Activated CD4-positive, alpha-beta T cell treated with anti-CD3 and anti-CD28 coated beads for 4 hours (primary cell): ENCODE data around the gene SDR42E1.

Source experiments
- DNase-seq, 2 donors: peaks; one replicate each; pipeline ENCODE4 v3.0.0-alpha.2; 2020

The SDR42E1 gene, protein sequence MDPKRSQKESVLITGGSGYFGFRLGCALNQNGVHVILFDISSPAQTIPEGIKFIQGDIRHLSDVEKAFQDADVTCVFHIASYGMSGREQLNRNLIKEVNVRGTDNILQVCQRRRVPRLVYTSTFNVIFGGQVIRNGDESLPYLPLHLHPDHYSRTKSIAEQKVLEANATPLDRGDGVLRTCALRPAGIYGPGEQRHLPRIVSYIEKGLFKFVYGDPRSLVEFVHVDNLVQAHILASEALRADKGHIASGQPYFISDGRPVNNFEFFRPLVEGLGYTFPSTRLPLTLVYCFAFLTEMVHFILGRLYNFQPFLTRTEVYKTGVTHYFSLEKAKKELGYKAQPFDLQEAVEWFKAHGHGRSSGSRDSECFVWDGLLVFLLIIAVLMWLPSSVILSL

DNA sequence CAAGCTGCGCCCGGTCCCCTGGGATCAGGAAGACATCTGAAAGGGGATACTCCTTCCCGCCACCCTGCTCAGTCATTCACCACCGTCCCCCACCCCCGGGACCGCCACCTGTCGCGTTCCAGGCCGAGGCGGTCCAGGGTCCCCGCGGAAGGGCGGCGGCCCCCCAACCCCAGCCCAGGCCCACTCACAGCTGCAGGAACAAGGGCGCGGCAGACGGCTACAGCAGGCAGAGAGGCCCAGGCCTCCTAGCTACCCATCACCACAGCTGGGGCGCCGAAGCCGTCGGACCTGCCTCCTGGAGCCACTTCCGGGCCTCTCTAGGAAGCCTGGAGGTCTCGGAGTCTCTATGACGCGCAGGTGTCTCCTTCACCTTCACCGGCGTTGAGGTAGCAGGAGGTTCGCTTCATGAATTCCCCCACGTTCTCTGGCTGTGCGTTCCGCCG lies at the start of gene SDR42E1:
SDR42E1 (minus strand) TSS at position 272 of the 443 bp plus-strand sequence. CDS start 10,612 bp downstream, outside the sequence.
- DNase-seq, result peak; percentile 34 to 67

DNA sequence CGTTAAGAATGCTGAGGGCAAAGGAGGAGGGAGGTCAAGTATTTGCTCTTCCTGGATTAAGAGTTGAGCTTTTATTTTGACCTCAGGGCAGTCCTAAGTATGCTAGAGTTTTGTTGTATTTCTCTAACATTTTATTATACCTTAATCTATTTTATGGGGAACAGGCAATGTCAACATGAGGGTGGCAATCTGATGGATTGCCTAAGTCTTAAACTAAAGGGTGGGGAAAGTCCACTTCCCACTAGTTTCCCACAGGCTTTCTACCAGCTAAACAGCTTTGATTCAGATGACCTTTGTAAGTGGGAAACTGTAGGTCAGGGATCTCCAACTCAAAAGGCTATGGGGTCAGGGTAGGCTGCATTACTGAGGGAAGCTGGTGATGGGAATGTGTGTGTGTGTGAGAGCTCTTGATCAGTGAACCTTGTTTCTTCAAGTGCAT lies 48.7 kb upstream of the SDR42E1 start:
- DNase-seq, result no peak

DNA sequence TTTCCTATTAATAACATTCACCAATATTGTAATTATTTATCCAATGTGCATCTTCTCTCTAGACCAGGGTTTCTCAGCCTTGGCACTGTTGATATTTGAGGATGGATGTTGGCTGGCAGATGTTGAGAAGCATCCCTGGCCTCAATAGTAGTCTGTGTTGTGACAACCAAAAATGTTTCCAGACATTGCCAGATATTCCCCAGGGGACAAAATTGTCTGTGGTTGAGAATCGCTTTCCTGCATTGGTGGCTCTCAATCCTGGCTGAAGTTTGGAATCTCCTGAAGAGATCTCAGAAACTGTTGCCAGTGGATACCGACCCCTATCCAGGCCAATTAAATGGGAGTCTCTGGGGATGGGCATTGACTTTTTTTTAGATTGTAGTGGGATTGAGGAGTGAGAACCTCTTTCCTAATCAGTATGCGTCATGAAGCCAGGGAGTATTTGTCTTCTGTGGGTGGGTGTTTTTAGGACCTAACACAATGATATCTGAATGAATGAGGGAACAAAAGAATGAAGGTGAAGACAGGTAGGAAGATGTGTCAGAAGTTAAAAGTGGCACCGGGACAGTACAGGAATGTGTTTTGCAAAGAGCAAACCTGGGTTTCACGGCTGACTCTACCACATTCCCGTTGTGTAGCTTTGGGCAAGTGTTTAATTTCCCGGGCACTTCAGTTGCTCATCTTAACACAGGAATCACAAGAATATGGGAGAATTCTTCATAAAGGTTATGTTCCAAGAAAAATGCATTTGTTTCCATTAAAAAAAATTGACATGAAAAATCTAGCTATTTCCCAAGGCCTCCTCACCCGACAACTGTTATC lies 48.1 kb upstream of the SDR42E1 start:
- no peak for DNase-seq

DNA sequence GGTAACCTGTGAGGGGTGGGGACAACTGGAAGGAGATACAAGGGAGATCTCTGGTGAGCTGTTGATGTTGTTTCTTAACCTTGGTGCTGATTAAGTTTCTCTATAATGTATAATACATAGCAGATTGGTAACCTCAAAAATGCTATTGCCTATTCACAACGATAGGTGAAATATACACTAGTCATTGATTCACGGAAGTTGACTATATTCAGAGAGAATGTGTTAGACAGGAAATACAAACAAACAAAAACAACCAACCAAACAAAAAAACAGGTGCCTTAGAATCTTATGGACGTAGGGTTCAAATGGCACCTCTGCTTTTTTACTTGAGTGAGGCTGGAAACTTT lies 45.3 kb upstream of the SDR42E1 start:
- no peak for DNase-seq

DNA sequence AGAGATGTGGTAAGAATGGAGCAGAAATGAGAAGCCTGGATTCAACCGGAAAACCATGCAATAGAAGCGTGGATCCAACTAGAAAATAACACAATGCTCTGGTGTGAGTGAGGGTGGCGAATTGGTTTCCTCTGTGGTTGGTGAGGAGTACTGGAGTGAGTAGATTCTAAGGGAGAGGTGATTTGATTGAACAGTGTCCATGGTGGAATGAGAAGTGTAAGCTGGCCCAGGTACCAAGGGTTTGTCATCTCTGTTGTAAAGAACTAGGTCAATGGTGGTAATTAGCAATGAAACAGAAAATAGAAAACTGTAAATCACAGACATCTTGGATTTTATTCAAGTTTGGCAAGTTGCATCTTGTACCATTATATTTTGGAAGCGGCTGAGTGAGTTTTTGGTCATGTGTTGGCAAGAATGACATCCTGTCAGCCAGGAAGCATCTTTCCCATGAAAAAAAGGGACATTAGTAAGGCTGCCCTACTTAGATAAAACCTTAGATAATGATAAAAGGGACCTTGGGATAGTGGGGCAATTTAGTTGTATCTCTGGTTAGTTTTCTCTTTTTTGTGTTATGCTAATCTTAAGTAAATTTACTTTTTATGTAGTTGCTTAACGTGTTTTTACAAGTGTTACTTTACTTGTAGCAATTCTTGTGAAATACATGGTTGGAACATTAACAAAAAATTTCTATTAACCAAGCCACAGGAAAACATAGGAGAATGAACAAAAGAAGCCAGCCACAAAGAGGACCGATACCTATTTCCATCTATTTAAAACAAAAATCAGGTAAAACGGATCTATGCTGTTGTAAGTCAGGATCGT lies 44.7 kb upstream of the SDR42E1 start:
- DNase-seq, result no peak

DNA sequence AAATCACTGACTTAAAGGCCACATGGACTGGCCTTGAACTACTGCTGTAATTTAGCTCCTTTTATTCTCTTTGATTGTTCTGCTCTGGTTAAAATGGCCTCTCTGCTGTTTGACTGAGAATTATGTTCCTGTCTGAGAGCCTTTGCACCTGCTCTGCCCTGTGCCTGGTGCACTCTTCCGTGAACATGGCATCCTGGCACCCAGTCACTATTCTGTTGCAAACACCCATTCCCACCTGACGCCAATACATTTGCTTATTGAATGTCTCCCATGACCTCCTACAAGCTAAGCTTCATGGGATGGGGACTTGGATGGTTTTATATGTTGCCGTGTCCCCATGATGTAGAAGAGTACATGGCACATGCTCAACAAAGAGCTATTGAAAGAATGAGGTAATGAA lies 43.8 kb upstream of the SDR42E1 start:
- no peak for DNase-seq

DNA sequence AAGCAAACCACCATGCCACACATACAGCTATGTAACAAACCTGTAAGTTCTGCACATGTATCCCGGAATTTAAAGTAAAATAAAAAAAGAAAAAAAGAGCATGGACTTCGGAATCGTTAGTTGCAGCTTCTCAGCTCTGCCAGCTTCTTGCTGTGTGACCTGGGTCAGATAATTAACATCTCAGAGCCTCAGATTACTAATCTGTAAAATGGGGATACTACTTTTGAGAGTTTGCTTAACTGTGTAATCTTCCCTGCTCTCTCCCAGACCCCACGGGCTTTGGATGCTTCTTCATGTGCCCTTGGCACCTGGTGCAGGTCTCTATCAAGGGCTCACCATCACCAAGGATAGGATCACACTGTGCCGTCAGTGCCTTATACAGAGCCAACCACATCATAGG lies 40.4 kb upstream of the SDR42E1 start:
- DNase-seq, result no peak

DNA sequence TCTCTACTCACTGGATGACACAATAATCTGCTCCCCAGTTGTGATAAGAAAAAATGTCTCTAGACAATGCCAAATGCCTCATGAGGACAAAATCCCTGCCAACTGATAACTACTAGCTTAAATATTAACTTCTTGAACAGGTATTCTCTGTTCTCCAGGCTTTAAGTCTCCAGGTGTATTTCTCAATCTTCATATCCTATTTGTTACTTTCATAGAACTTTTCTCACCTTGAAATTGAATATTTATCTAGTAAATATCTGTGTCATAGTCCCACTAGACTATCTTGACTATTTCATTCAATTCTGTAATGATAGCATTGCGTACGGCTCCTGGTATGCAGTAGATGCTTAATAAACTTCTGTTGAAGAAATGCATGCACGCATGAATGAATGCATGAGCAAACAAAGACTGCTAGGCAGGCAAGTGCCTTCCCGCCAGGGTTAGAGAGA lies 39.7 kb upstream of the SDR42E1 start:
- DNase-seq, result no peak

DNA sequence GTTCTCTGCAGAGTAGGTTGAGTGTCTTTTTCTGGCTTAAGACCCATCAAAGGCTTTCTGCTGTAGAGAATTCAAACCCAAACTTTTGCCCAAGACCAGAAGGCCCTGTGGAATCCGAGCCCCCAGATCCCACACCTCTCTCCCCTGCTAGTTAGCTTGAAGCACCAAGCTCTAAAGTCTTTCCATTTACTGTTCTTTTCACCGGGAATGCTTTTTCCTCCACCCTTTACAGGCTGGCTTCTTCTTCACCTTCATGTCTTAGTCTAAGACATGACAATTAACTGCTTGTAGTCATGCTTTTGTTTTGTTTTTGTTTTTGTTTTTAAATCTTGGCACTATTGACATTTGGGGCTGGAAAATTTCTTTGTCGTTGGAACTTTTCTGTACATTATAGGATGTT lies 39.2 kb upstream of the SDR42E1 start:
- no peak for DNase-seq

DNA sequence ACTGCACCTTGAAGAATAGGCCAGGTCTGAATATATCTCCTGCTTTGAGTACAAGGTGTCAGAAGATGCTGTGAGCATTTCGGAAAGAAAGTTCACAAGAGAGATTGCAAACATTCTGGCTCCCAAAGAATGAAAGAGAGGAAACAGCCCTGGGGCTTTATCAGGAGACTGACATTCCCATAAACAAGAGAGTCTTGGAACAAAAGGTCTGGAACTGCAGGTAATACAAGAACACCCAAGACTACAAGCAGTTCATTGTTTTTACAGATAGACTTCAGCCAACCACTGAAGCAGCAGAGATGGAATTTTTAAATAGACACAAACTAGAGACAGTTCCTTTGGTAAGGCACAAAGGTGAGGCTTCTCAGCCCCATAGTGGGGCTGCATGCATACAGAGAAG lies 38.2 kb upstream of the SDR42E1 start:
- DNase-seq, result no peak

DNA sequence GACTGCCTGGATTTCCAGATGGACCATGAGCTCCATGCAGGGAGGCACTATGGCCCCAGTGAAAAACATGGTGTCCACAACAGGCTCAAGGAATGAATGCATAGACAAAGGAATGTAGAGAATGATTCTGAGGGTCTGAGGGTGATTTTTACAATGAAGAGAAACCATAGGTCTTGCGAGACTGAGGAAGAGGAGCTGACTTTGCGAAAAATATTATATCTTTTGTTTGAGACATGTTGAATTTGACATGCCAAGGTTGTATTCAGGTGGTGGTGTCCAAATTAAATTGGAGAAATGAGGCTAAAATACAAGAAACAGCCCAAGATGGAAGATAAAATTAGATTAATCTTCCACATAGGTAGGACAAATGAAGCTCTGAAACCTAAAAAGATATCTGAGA lies 36.5 kb upstream of the SDR42E1 start:
- no peak for DNase-seq

DNA sequence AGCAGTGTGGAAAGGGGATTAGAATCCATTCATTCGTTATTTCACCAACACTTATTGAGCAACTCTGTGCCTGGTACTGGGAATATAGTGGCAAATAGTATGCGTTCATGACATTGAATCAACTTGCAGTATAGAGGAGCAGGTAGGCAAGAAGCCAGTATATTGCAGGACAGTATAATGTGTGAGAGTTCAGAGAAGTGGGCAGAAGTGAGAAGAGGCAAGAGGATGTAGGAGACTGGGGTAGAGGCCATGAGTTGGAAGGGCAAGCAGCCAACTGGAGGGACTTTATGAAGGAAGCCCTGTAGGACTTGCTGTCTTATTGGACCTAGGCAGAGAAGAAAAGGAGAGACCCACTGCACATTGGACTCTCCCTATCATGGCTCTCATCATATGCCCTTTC lies 36.1 kb upstream of the SDR42E1 start:
- no peak for DNase-seq

DNA sequence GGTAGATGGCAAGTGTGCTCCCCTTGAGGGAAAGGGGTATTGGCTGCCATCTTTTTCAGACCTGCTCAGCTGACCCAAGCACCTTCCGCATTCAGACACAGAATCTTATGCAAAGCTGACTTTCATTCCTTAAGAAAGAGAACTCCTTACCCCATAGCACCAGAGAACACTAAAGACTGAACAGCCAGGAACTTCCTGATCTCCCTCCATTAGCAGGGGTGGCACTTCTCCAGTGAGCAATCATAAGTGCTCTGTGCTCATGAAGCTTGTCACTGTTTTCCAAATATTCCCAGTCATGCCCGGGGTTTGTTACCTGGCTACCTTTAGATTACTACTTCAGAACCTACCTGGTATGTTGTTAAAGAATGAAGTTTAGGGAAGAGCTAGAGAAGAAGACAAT lies 35.7 kb upstream of the SDR42E1 start:
- DNase-seq, result no peak

DNA sequence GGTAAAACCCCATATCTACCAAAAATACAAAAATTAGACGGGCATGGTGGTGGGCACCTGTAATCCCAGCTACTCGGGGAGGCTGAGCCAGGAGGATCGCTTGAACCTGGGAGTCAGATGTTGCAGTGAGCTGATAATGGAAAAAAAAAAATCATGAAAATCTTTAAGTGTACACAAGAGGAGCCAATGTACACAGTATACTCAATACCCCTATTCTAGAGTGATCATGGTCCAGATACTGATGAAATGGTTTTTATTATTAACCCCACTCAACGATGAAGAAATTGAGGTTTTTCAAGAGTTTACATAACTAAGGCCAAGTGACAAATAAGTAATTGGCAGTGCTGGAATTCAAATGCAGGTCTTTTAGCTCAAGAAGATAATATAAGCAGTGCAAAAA lies 35.3 kb upstream of the SDR42E1 start:
- DNase-seq, result no peak

DNA sequence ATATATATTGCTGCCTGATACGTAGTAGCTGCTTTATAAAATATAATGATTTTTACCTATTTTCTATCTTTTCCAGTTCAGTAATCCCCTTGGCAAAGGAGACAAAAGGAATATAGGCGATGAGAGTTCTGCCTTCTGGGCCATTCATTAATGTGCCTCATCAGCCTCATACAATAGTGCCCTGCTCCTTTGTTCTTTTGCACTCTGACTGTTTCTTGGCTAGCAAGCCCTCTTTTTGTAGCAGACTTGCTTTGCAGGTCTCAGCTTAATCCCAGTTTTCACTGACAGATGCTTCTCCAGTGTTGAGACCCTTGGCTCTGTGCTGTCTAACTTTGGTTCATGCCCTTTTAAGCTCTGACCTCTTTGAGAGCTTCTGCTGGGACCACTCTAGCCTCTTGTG lies 34.2 kb upstream of the SDR42E1 start:
- no peak for DNase-seq

DNA sequence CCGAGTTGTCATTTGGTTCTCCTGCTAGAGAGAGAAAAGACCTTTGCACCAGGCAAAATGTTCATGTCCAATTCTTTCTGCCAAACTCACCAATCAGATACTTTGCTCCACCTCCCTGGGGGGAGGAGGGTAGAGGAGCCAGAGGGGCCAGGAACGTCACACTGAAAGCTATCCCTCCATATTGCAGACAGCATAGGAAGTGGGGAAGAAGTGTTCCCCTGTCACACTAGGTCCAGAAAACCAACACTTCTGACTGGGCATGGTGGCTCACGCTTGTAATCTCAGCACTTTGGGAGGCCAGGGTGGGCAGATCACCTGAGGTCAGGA lies 33.3 kb upstream of the SDR42E1 start:
- DNase-seq, result no peak

DNA sequence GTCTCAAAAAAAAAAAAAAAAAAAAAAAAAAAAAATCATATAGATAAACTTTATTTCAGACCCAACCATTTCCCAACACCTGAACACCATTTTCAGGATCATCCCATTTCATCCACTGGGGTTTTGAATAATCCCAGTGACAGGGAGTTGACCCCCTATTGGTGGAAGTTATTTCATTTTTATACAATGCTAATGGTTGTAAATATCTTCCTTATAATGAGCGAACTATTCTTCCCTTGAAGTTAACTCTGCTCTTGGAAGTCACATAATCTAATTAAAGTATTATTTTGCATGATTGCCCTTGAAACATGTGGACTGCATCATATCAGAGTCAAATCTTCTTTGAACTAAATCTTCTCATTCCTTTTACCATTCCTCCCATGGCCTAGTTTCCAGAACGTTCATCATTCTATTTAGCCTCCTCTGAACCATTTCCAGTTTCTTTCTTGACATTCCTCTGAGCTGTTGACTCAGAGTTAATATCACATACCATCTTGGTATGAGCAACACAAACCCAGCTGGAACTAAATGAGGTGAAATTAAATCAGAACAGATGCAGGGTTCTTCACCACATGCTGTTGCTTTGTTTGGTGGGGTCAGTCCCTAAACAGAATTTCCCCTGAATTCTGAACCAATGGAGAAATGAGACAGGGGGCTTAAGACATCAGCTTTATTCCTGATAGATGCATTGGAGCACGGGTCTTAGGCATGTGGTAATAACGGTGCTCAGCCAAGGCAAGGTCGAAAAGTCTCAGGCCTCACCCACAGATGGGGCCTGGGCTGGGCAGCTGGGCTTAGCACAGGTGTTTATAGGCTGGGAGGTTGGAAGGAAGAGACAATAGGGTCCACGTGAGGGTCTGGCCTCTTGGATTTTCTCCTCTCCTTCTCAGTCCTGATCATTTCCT lies 32.7 kb upstream of the SDR42E1 start:
- no peak for DNase-seq

DNA sequence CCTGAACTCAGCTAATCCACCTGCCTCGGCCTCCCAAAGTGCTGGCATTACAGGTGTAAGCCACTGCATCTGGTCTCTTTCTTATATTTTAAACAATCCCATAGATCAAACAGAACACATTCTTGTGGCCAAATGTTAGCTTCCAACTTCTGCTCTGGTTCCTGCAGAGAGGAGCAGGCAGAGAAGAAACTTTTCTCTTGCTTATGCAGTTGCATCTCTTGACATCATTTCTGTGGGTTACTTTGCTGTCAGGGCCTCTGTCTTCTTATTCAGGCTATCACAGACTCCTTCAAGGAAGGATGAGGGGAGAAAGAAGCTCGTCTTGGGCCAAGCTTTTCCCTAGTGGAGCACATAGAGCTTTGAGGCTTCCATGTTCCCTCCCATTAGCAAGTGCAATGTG lies 31.6 kb upstream of the SDR42E1 start:
- no peak for DNase-seq

DNA sequence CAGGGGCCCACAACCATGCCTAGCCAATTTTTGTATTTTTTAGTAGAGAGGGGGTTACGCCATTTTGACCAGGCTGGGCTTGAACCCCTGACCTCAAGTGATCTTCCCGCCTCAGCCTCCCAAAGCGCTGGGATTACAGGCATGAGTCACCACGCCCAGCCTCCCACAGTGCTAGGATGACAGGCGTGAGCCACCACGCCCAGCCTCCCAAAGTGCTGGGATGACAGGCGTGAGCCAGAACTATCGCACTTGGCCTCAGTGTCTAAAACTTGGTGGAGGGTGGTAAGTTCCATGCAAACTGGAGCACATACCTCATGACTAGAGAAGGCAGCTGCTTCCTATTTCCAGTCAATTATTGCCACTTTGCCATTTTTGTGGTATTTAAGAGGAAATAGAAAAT lies 30.9 kb upstream of the SDR42E1 start:
- DNase-seq, result no peak

DNA sequence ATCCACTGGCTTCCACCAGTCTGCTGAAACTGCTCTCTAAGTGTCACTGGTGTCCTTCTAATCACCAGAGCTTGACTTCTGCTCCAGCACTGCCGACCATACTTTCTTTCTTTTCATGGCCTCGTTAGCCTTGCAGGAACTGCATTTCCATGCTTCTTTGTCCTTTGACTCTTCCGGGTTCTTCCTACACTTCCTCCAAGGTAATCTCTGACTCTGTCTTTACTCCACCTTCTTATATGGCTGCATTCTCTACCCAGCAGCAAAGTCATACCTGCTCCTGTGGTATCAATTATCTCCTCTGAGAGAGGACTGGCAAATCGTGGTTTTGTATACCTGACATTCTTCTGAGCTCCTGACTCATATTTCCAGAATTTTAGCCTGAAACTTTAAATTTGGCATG lies 30.3 kb upstream of the SDR42E1 start:
- no peak for DNase-seq

DNA sequence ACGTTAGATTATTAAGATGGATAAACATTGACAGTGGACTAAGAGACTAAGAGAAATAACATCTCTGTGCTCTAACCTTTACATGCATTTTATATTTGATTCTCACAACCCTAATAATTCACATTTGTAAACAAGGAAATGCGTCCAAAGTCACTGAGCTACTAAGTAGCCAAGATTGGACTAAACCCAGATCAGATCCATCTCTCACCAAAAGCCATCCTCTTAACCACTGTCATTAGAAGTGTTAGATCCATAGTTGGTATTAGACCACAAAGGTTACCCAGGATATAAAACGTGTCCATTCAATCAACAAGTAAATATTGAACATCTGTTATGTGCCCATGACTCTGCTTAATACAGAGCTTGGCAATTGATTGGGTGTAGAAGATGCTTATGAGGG lies 29.0 kb upstream of the SDR42E1 start:
- DNase-seq, result no peak

DNA sequence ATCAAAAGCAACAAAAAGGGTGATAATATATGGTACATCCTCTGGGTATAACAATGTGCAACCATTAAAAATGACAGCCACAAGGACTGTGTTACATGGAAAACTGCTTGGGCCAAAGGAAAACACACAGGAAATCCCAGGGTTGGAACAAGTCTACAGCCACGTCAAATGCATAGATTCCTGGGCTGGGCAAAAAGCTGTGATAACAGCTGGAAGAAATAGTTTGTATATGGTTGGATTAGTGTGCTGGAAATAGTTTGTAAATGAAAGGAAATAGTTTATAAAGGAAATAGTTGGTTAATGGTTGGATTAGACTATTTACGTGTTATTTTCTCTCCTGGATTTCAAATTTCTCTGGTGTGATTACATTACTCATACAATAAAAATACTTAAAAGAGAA lies 26.4 kb upstream of the SDR42E1 start:
- DNase-seq, result no peak
